Adrenal gland (tissue), 12 donors: ENCODE results near the gene PIGU. TPM values are rescaled to one million over a fixed set of nuclear protein-coding genes. Genes with fewer than 3 reads are reported as not detected.
A peak's percentile ranks its signal among the peaks of the same experiment; 100 is the strongest.

Experiments used
- DNase-seq, 7 donors: peaks; one replicate each; pipeline ENCODE4 v3.0.0-alpha.2; 2019 to 2020
- H3K27ac ChIP-seq, 5 donors: fragments of 200-600 bp; sonication (generic) in 4 of 5; 1 replicate in 3 of 5; 2 replicates in 2 of 5; pipeline versions ENCODE4 v1.5.1 to v1.8.0; 2016 to 2020; ENCODE audit warnings: mild to moderate bottlenecking in 1 of 5
- H3K27me3 ChIP-seq: fragments of 200-600 bp; 2 replicates; pipeline ENCODE4 v1.8.0; 2021
- H3K36me3 ChIP-seq, 2 donors: fragments of 200-600 bp; replicated peaks in 1 of 2; 1 replicate in 1 of 2; 2 replicates in 1 of 2; pipeline versions ENCODE4 v1.5.1 to v1.8.0; 2018 to 2022
- H3K4me1 ChIP-seq, 2 donors: fragments of 200-600 bp; replicated peaks in 1 of 2; 1 replicate in 1 of 2; 2 replicates in 1 of 2; pipeline versions ENCODE4 v1.5.1 to v1.8.0; 2018 to 2021
- H3K4me3 ChIP-seq, 4 donors: fragments of 200-600 bp; sonication (generic) in 3 of 4; one replicate each; pipeline ENCODE4 v1.5.1; 2016 to 2018
- H3K9me3 ChIP-seq, 3 donors: fragments of 200-600 bp; sonication (generic) in 1 of 3; replicated peaks in 1 of 3; 1 replicate in 2 of 3; 2 replicates in 1 of 3; pipeline versions ENCODE4 v1.5.1 to v1.8.0; 2016 to 2021
- CTCF ChIP-seq, 6 experiments: fragments of 450-650 bp in 4 of 6; fragments of 200-600 bp in 2 of 6; sonication (generic) in 1 of 6; IDR thresholded peaks; 1 replicate in 5 of 6; 2 replicates in 1 of 6; pipeline versions ENCODE4 v1.5.1 to v1.8.0; 2016 to 2021; ENCODE audit warnings: antibody characterized with exemption in 6 of 6, mild to moderate bottlenecking in 2 of 6, moderate library complexity in 1 of 6
- POLR2A ChIP-seq, 2 donors: fragments of 450-650 bp; IDR thresholded peaks; one replicate each; pipeline ENCODE4 v1.6.1; 2017; ENCODE audit warnings: antibody characterized with exemption in 2 of 2, mild to moderate bottlenecking in 2 of 2, moderate library complexity in 1 of 2
- WGBS, 4 donors: extraction: QIAGEN DNeasy Blood & Tissue Kit in 2 of 4; methylation state at CpG; one replicate each; pipeline versions ENCODE4 v1.1.5 to v1.1.7; 2013 to 2017; 5-methylcytosine and 5-hydroxymethylcytosine counted together
- intact Hi-C, 2 donors: fragments of 100-400 bp; cut with DNase I; formaldehyde crosslinking; loops; one replicate each; pipeline versions ENCODE4 v1.14.1 to v1.15.0; 2022 to 2023
- polyA plus RNA-seq, 3 donors: library from polyadenylated mRNA; stranded (reverse); fragments of 200-250 nt in 2 of 3; fragments of 350-450 nt in 1 of 3; fragmentation: Illumina TruSeq in 1 of 3; extraction: RNeasy Lipid Tissue Mini Kit (QIAGEN cat#74804) in 1 of 3; gene quantifications; one replicate each; pipeline ENCODE4 v1.2.3, GENCODE V29; 2013 to 2014
- total RNA-seq, 9 donors: library from RNA; depleted of rRNA in 4 of 9; stranded (reverse); fragments of >200 nt in 4 of 9; fragments of 120-200 nt in 1 of 9; fragmentation: NEBNext Ultra II Directional in 1 of 9; extraction: Animal tissue kit (Norgen Biotek cat#: 25700) in 1 of 9; gene quantifications; one replicate each; pipeline versions ENCODE4 v1.1.0 to v1.2.4, GENCODE V29; 2013 to 2023
- donor health status: healthy with polysubstance abuse.
- donor health status: Bipolar disorder and iron deficiency.
- donor health status: DM: yes; HTN: yes; CAD: no.
- donor health status: DM: no; HTN: no; CAD: no.
- donor health status: DM: no; HTN: no; CAD: no.
- donor health status: DM: yes; HTN: yes; CAD: no.

The PIGU gene
- total and polyA plus RNA-seq, 12 donors = 16.8 to 64.1 (median 23.1) TPM

- TF ChIP-seq POLR2A (IDR thresholded peaks at IDR 0.05) (no peak), CTCF (IDR thresholded peaks at IDR 0.05) (no peak)
- Histone ChIP-seq H3K9me3 (no peaks in the 10 kb centered on the region), H3K4me1 (no peaks in the 10 kb centered on the region), H3K36me3 (peaks cover 0 to 58% of the 10 kb centered on the region in 2 donors), H3K27ac (no peak overlapping the region), H3K27me3 (no peaks in the 10 kb centered on the region), H3K4me3 (no peak overlapping the region)
- 88 to 91% (median 89%) methylated on average over 8 of the region's 8 CpGs for WGBS, 4 donors
- intact Hi-C loops = no loop called here
- DNase-seq = no peak
These were observed 137.1 kb downstream of the PIGU start for GRCh38 chr20:34539756-34540155.

- Histone ChIP-seq H3K9me3 (no peaks in the 10 kb centered on the region), H3K27ac (no peak overlapping the region), H3K4me1 (no peaks in the 10 kb centered on the region), H3K4me3 (no peak overlapping the region), H3K36me3 (peaks cover 0 to 68% of the 10 kb centered on the region in 2 donors), H3K27me3 (no peaks in the 10 kb centered on the region)
- peak; percentile 48 to 80 (median 62) for DNase-seq
- TF ChIP-seq POLR2A (IDR thresholded peaks at IDR 0.05) (no peak), CTCF (IDR thresholded peaks at IDR 0.05) (peak; percentile 49 to 72 (median 68))
- intact Hi-C loops = no loop called here
- WGBS, 4 donors = 37 to 52% (median 49%) methylated on average over 4 to 5 of the region's 5 CpGs
These were observed 138.2 kb downstream of the PIGU start for GRCh38 chr20:34538671-34539123.

GRCh38 chr20:34537651-34538050 is 139.2 kb downstream of the PIGU start:
- H3K9me3 ChIP-seq = no peaks in the 10 kb centered on the region
- no peak overlapping the region for H3K4me3 ChIP-seq
- no peak overlapping the region for H3K27ac ChIP-seq
- H3K27me3 ChIP-seq = no peaks in the 10 kb centered on the region
- H3K36me3 ChIP-seq = peaks cover 0 to 79% of the 10 kb centered on the region in 2 donors
- intact Hi-C loops = no loop called here
- DNase-seq = no peak
- TF ChIP-seq POLR2A (IDR thresholded peaks at IDR 0.05) = no peak
- TF ChIP-seq CTCF (IDR thresholded peaks at IDR 0.05) = no peak
- 86 to 89% (median 88%) methylated on average over 4 to 8 of the region's 8 CpGs for WGBS, 4 donors
- H3K4me1 ChIP-seq = no peaks in the 10 kb centered on the region

GRCh38 chr20:34536798-34537394 is 140.0 kb downstream of the PIGU start:
- Histone ChIP-seq H3K4me1 (no peaks in the 10 kb centered on the region), H3K4me3 (no peak overlapping the region), H3K27me3 (no peaks in the 10 kb centered on the region), H3K9me3 (no peaks in the 10 kb centered on the region), H3K36me3 (peaks cover 0 to 80% of the 10 kb centered on the region in 2 donors), H3K27ac (no peak overlapping the region)
- peak in 4 of 6 experiments; percentile 4 to 42 (median 36) for TF ChIP-seq CTCF (IDR thresholded peaks at IDR 0.05)
- TF ChIP-seq POLR2A (IDR thresholded peaks at IDR 0.05) = no peak
- 65 to 82% (median 77%) methylated on average over 8 to 10 of the region's 10 CpGs for WGBS, 4 donors
- DNase-seq = peak in 5 of 7 donors; percentile 35 to 73 (median 45)
- intact Hi-C loops = no loop called here
